Measurements from ENCODE around the gene TEDC1. TPM values are rescaled to one million over a fixed set of nuclear protein-coding genes. Genes with fewer than 3 reads are reported as not detected.
A peak's percentile ranks its signal among the peaks of the same experiment; 100 is the strongest.

Gene TEDC1
- total and polyA plus RNA-seq, 2 donors from 2014 or later: 6.9 to 13.2 TPM

DNA sequence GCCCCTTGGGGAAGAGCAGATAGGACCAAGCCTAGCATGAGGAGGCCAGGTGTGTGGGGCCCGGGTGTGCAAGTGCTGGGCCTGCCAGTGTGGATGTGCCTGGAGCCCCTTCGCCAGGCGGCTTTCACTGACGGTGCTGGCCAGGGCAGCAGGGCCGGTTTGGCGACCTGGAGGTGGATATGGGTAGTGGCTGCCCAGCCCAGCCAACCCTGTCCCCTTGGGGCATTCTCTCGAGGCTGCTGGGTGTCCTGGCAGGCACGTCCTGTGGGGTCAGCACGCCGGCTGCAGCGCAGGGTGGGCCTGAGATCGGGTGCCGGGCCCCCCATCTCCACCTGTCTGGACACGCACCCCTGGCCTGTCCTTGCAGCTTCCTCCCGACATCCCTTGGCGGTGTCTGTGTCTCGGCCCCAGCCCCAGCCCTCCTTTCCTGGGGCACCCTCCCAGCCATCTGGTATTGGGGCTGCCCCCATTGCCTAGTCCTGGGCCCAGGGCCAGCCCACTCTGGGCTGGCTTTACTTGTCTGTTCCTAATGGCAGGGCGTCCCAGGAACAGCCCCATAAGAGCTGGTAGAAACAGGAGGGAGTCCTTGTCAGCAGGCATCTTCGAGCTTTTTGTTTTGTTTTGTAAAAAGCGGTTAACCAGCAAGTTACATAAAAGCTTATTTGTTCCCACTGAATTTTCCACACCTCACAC, 23.7 kb upstream of the TEDC1 start:
- intact Hi-C loops (cut with DNase I): no loop called here
- TF ChIP-seq, protein P1, sequence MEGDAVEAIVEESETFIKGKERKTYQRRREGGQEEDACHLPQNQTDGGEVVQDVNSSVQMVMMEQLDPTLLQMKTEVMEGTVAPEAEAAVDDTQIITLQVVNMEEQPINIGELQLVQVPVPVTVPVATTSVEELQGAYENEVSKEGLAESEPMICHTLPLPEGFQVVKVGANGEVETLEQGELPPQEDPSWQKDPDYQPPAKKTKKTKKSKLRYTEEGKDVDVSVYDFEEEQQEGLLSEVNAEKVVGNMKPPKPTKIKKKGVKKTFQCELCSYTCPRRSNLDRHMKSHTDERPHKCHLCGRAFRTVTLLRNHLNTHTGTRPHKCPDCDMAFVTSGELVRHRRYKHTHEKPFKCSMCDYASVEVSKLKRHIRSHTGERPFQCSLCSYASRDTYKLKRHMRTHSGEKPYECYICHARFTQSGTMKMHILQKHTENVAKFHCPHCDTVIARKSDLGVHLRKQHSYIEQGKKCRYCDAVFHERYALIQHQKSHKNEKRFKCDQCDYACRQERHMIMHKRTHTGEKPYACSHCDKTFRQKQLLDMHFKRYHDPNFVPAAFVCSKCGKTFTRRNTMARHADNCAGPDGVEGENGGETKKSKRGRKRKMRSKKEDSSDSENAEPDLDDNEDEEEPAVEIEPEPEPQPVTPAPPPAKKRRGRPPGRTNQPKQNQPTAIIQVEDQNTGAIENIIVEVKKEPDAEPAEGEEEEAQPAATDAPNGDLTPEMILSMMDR (IDR thresholded peaks at IDR 0.05; ENCODE audit: borderline replicate concordance, extremely low read depth, insufficient read depth): no peak
- Histone ChIP-seq H3K9ac (ENCODE audit: low read length in 3 of 3) (no peak overlapping the region), H3K4me3 (ENCODE audit: low read length in 3 of 3) (no peak overlapping the region), H3K36me3 (ENCODE audit: control insufficient read depth in 2 of 3, insufficient read depth in 3 of 3, low read length in 3 of 3) (peaks cover 0 to 7% (median 0%) of the 10 kb centered on the region in 3 donors), H3K27ac (ENCODE audit: low read depth in 2 of 2, low read length in 2 of 2) (no peak overlapping the region), H3K9me3 (ENCODE audit: control insufficient read depth in 2 of 3, insufficient read depth in 1 of 3, low read length in 3 of 3) (no peaks in the 10 kb centered on the region), H3K27me3 (ENCODE audit: control insufficient read depth, insufficient read depth, low read length) (no peaks in the 10 kb centered on the region), H3K4me1 (ENCODE audit: control insufficient read depth in 2 of 3, insufficient read depth in 2 of 3, low read depth in 1 of 3, low read length in 3 of 3) (peaks cover 0 to 23% (median 7%) of the 10 kb centered on the region in 3 donors)
- DNase-seq (peak in 1 of 5 donors; percentile 15), FAIRE-seq (no peak)

DNA sequence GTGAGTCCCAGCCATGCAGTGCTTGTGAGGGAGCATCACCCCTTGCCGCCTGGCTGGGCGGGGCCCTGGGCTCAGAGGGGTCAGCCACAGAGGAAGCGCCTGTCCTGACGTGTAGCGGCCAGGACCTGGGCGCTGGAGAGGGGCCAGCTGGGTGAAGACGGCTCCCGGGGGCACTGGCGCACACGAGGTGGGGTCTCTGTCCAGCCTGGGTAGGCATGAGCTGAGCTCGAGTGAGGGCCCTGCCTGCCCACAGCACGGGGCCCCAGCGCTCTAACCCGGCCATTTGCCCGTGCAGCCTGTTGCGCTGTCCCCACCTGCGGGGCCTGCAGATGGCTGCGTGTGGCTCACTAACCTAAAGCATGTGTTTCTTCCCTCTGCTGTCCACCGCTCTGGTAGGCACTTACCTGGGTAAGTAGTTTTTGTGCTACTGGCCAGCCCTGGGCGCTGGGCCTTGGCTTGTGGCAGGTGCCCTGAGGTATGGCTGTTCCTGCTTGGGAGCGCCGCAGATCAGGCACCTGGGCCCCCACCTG, 23.0 kb upstream of the TEDC1 start:
- no peak for FAIRE-seq
- DNase-seq: no peak
- peaks cover 0 to 28% (median 8%) of the 10 kb centered on the region in 3 donors for H3K4me1 ChIP-seq (ENCODE audit: control insufficient read depth in 2 of 3, insufficient read depth in 2 of 3, low read depth in 1 of 3, low read length in 3 of 3)
- no peaks in the 10 kb centered on the region for H3K27me3 ChIP-seq (ENCODE audit: control insufficient read depth, insufficient read depth, low read length)
- no peak overlapping the region for H3K9ac ChIP-seq (ENCODE audit: low read length in 3 of 3)
- no peak overlapping the region for H3K4me3 ChIP-seq (ENCODE audit: low read length in 3 of 3)
- TF ChIP-seq, protein P1 (IDR thresholded peaks at IDR 0.05; ENCODE audit: borderline replicate concordance, extremely low read depth, insufficient read depth): no peak
- intact Hi-C loops (cut with DNase I): no loop called here
- H3K27ac ChIP-seq (ENCODE audit: low read depth in 2 of 2, low read length in 2 of 2): peak overlapping the region; percentile 32 to 51
- no peaks in the 10 kb centered on the region for H3K9me3 ChIP-seq (ENCODE audit: control insufficient read depth in 2 of 3, insufficient read depth in 1 of 3, low read length in 3 of 3)
- H3K36me3 ChIP-seq (ENCODE audit: control insufficient read depth in 2 of 3, insufficient read depth in 3 of 3, low read length in 3 of 3): peaks cover 0 to 7% (median 0%) of the 10 kb centered on the region in 3 donors

DNA sequence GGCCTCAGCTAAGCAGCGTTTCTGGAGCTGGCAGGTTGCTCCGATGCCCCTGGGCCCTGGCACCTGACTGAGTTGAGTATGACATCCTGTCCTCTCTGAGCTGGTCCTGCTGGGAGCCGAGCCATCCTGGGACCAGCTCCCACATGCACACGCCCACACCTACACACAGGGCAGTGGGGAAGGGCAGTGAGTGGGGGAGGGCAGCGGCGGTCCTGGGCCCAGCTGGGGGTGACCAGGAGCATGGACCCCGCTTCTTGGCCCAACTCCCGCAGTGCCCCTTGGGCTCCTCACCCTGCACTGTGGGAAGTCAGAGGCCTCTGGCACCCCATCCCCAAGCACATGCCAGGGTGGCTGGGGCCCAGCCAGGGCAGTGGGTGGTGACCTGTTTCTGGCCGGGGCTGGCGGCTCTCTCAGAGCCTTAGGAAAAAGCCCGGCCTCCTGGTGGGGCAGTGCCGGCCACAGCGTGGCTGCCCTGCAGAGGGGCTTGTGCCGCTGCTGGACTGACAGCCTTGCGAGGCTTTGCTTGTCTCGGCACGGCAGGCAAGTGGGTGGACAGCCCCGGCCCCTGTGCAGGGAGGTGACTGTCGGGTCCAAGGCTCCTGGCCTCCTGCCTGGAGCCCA, 22.3 kb upstream of the TEDC1 start:
- Histone ChIP-seq H3K4me1 (ENCODE audit: control insufficient read depth in 2 of 3, insufficient read depth in 2 of 3, low read depth in 1 of 3, low read length in 3 of 3) (peaks cover 0 to 34% (median 8%) of the 10 kb centered on the region in 3 donors), H3K4me3 (ENCODE audit: low read length in 3 of 3) (no peak overlapping the region), H3K27me3 (ENCODE audit: control insufficient read depth, insufficient read depth, low read length) (no peaks in the 10 kb centered on the region), H3K9ac (ENCODE audit: low read length in 3 of 3) (no peak overlapping the region), H3K36me3 (ENCODE audit: control insufficient read depth in 2 of 3, insufficient read depth in 3 of 3, low read length in 3 of 3) (peaks cover 0 to 2% (median 0%) of the 10 kb centered on the region in 3 donors), H3K9me3 (ENCODE audit: control insufficient read depth in 2 of 3, insufficient read depth in 1 of 3, low read length in 3 of 3) (no peaks in the 10 kb centered on the region), H3K27ac (ENCODE audit: low read depth in 2 of 2, low read length in 2 of 2) (peak overlapping the region; percentile 43 to 72)
- DNase-seq (peak in 3 of 5 donors; percentile 10 to 84 (median 66)), FAIRE-seq (no peak)
- TF ChIP-seq, protein P1 (IDR thresholded peaks at IDR 0.05; ENCODE audit: borderline replicate concordance, extremely low read depth, insufficient read depth): peak; percentile 10
- intact Hi-C loops (cut with DNase I): no loop called here

All from kidney (tissue), 14 donors.